NCI-H526 treated with DMSO at 0.1 percent for 48 hours (cell line): Measurements from ENCODE around the gene CLIC5.

Experiments used
- DNase-seq: peaks from one replicate; lab custom pipeline; 2025; lab: John Stamatoyannopoulos, UW

CLIC5 gene

GRCh38 chr6:45964300-45964699, 51.4 kb downstream of the CLIC5 start:
- no peak for DNase-seq

- no peak for DNase-seq
These were observed 51.8 kb downstream of the CLIC5 start for GRCh38 chr6:45963896-45964295.

GRCh38 chr6:45961125-45961524, 54.5 kb downstream of the CLIC5 start:
- no peak for DNase-seq

- peak; percentile 9 for DNase-seq
These were observed 56.0 kb downstream of the CLIC5 start for GRCh38 chr6:45959534-45960145.

GRCh38 chr6:45956663-45957062, 59.0 kb downstream of the CLIC5 start:
- DNase-seq: no peak

GRCh38 chr6:45956176-45956575, 59.5 kb downstream of the CLIC5 start:
- no peak for DNase-seq

- DNase-seq: no peak
These were observed 60.1 kb downstream of the CLIC5 start for GRCh38 chr6:45955597-45955996.

- DNase-seq: no peak
These were observed 63.1 kb downstream of the CLIC5 start for GRCh38 chr6:45952546-45952945.

GRCh38 chr6:45952168-45952529, 63.5 kb downstream of the CLIC5 start:
- DNase-seq: no peak

GRCh38 chr6:45951321-45952167, 64.1 kb downstream of the CLIC5 start:
- no peak for DNase-seq

- DNase-seq: no peak
These were observed 66.4 kb downstream of the CLIC5 start for GRCh38 chr6:45949256-45949655.

- no peak for DNase-seq
These were observed 67.9 kb downstream of the CLIC5 start for GRCh38 chr6:45947807-45948206.

- DNase-seq: no peak
These were observed 68.8 kb downstream of the CLIC5 start for GRCh38 chr6:45946887-45947286.

- DNase-seq: no peak
These were observed 69.3 kb downstream of the CLIC5 start for GRCh38 chr6:45946352-45946751.

- DNase-seq: peak; percentile 40
These were observed 72.7 kb downstream of the CLIC5 start for GRCh38 chr6:45942953-45943352.

- no peak for DNase-seq
These were observed 81.8 kb downstream of the CLIC5 start for GRCh38 chr6:45933855-45934254.

- no peak for DNase-seq
These were observed 84.4 kb downstream of the CLIC5 start for GRCh38 chr6:45931232-45931631.

GRCh38 chr6:45930420-45931040, 85.1 kb downstream of the CLIC5 start:
- peak; percentile 65 for DNase-seq

- DNase-seq: no peak
These were observed 86.0 kb downstream of the CLIC5 start for GRCh38 chr6:45929421-45930361.

GRCh38 chr6:45928721-45929305, 86.8 kb downstream of the CLIC5 start:
- no peak for DNase-seq

GRCh38 chr6:45927421-45928320, 88.0 kb downstream of the CLIC5 start:
- DNase-seq: no peak
